Activated CD4-positive, alpha-beta T cell treated with anti-CD3 and anti-CD28 coated beads, Interleukin-2, Interleukin-6, amounts not matched to agents 100 ng/mL and 50 ng/mL, durations not matched to agents 16 hours and 8 hours (primary cell): Measurements from ENCODE around the gene SBDS.
"Not testable (repeated sequence)": the region's sequence is repeated elsewhere in the genome, so short reads cannot be mapped to it uniquely, and the experiment has no call there.

ENCODE experiments used
- DNase-seq: peaks from one replicate; pipeline ENCODE4 v3.0.0-alpha.2; 2020

SBDS gene

GRCh38 chr7:66994691-66995049, 716 bp downstream of the SBDS start:
- DNase-seq, result peak; percentile 71

DNA sequence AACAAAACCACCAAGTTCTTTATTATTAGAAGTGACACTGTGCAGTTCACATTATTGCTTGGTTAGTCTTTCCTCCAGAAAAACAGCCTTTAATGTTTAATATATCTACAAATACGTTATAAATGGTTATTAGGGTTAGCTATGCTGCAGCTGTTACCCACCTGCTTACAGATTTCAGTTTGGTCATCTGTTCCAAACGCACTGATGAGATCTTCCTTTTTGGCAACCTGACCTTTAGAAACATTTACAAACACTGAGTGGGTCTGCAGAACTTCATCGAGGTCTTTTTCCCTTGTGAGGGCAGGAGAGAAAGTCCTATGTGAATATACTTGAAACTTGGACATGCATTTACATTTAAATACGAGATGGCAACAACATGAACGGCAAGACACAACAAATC, 1.3 kb downstream of the SBDS start:
- DNase-seq, result not testable (repeated sequence)

GRCh38 chr7:66989552-66989951, 5.8 kb downstream of the SBDS start:
- DNase-seq, result not testable (repeated sequence)

DNA sequence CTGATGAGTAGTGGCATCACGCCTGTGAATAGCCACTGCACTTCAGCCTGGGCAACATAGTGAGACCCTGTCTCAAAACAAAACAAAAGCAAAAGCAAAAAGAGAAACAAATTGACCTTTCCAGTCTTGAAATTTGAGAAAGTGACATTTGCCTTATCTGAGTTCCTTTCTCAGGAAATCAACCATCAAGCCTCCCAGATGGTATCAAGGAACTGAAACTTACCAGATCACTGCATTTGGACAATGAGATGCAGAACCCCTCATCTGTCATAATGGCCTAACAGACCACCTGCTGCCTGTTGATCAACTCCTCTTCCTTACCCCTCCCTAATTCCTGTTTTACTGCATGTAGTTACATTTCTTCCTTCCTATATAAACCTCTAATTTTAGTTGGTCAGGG, 15.1 kb downstream of the SBDS start:
- DNase-seq, result not testable (repeated sequence)

GRCh38 chr7:66979013-66979412, 16.4 kb downstream of the SBDS start:
- DNase-seq, result not testable (repeated sequence)

DNA sequence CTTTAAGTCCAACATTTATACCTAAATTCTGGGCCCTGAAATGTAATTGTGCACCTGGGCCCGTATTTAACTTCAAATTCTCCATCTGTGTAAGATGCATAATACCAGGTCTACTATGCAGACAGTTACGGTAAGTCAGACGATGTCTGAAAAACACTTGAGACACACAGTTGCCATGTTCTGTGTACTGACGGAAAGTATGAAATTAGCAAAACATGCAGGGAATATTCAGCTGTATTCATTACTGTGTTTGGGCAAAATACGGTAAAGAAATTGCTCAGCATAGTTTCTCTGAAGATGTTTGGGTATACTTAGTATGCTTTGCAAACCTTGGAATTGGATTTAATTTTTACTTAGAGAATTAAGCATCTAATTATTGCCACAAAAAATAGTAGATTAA, 17.1 kb downstream of the SBDS start:
- DNase-seq, result not testable (repeated sequence)

- DNase-seq, result no peak
These were observed 20.3 kb downstream of the SBDS start for GRCh38 chr7:66974986-66975590.

DNA sequence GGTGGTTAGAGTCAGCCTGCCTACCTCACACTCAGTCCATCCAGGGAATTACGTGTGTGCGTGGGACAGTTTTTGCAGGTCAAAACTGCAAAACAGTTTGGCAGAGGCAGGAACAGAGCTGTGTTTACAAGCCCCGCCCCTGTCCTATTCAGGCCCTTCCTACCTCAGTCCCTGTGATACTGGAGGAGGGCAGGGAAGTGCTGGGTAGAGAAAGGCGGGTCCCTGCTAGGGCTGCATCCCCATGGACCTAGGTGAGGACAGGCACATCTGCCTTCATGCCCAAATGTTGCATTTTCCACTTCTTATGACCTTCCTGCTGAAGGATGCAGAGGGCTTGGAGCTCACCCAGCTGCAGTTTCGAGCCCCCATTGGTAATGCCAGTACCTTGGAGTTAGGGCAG, 25.1 kb downstream of the SBDS start:
- DNase-seq, result no peak

DNA sequence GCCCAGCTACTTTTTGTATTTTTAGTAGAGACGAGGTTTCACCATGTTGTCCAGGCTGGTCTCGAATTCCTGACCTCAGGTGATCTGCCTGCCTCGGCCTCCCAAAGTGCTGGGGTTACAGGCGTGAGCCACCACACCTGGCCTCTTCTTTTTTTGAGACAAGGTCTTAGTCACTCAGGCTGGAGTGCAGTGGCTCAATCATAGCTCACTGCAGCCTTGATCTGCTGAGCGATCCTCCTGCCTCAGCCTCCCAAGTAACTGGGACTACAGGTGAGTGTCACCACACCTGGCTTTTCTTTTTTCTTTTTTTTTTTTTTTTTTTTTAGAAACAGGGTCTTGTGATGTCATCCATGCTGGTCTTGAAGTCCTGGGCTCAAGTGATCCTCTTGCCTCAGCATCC, 26.4 kb downstream of the SBDS start:
- DNase-seq, result not testable (repeated sequence)

GRCh38 chr7:66967029-66967428, 28.4 kb downstream of the SBDS start:
- DNase-seq, result no peak

DNA sequence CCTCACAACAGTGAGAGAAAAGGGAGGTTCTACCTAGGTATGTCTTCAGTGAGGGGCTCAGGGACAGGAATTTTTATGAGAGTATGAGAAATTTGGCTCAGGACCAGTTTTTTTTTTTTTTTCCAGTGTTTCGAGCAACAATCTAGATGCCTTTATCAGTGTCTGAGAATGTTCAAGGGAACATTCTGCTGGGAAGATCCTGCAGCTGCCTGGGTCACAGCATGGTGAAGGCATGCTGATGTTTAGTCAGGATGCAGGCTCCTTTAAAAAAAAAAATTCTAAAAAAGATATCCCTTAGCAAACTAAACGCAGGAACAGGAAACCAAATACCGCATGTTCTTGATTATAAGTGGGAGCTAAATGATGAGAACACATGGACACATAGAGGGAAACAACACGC, 31.0 kb downstream of the SBDS start:
- DNase-seq, result no peak

- DNase-seq, result no peak
These were observed 34.3 kb downstream of the SBDS start for GRCh38 chr7:66961096-66961495.

DNA sequence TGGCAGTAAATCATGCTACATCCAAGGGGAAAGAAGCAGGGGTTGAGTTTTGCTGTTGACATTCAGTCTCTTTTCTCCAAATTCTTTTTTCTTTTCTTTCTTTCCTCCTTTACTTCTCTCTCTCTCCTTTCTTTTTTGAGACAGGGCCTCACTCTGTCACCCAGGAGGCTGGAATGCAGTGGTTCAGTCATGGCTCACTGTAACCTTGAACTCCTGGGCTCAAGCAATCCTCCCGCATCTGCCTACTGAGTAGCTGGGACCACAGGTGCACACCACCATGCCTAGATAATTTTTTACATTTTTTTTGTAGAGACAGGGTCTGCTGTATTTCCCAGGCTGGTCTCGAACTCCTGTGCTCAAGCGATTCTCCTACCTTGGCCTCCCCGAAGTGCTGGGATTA, 35.2 kb downstream of the SBDS start:
- DNase-seq, result no peak

- DNase-seq, result no peak
These were observed 36.6 kb downstream of the SBDS start for GRCh38 chr7:66958538-66959350.

DNA sequence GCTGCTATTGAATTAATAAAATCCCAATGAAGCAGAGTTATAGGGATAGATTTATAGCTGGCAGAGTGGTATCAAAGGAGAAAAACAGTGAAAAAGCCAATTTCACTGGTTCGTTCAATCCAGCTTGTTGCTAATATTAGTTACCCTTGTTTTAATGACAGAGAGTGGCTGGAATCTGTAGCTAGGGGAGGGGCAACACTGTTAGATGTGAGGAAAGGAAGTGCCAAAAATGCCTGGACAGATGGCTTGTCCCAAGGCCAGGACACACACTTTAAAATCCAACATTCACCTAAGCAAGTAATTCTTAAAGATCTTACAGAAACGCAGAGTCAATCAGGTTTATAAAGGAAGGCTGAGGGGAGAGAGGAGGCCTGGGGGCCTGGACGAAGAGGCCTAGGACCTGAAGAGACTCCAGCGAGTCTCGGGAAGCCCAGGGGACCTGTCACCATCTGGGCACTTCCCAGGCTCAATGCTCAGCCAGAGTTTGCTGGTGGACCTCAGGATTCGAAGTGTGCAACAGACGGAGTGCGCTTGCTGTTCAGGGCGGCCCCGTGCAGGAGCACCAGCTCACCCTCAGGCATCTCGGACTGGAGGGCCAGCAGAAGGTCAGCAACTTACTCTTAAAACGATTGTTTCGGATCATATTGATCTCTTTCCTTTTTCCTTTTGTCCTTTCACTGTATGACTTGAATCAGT, 37.6 kb downstream of the SBDS start:
- DNase-seq, result no peak

GRCh38 chr7:66953044-66953427, 42.4 kb downstream of the SBDS start:
- no peak for DNase-seq

GRCh38 chr7:66952343-66953043, 42.9 kb downstream of the SBDS start:
- no peak for DNase-seq

GRCh38 chr7:66950763-66951162, 44.6 kb downstream of the SBDS start:
- DNase-seq, result no peak

- no peak for DNase-seq
These were observed 45.1 kb downstream of the SBDS start for GRCh38 chr7:66950311-66950710.

DNA sequence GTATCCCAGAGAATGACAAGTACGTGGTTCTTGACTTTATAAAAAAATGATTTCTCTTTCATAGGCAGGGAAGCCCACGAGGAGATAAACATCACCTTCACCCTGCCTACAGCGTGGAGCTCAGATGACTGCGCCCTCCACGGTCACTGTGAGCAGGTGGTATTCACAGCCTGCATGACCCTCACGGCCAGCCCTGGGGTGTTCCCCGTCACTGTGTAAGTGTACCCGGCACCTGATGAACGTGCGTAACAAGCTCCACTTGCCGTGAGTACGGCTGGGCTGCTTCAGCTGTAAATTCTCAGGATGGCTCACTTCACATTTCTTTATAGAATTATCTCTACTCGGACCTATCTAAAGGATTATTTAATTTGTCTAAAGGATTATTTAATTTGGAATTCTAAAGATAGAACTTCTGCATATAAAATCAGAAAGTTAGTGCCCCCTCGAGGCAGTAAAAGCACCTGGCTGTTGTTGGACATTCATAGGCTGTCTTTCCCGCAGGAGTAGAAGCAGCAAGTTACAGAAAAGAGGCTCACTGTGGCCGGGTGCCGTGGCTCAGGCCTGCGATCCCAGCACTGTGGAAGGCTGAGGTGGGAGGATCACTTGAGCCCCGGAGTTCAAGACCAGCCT, 46.8 kb downstream of the SBDS start:
- DNase-seq, result no peak

GRCh38 chr7:66946545-66946944, 48.8 kb downstream of the SBDS start:
- no peak for DNase-seq

DNA sequence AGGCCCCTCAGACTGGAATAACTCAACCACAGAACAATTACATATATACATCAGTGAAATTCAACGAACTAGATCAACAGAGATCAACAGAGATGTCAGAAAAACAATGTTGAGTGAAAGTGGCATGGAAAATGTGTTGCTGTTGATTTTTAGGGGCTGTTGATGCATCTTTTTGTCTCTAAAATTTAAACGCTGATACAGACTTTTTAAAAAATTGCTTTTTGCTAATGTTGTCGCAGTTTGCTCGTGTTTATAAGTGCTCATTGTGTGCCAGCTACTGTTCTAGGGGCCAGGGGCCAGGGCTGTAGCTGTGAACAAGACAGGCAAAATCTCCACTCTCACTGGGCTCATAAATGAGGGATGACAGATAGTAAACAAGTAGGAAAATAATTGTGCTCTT, 56.1 kb downstream of the SBDS start:
- no peak for DNase-seq

- DNase-seq, result no peak
These were observed 57.4 kb downstream of the SBDS start for GRCh38 chr7:66937940-66938339.
